Stimulated activated CD4-positive, alpha-beta T cell treated with anti-CD3 and anti-CD28 coated beads, Interleukin-1b, Interleukin-23, amount 100 ng/mL, for 48 hours (primary cell): Measurements from ENCODE around the gene MID1.

Source experiments
- DNase-seq: peaks from one replicate; pipeline ENCODE4 v3.0.0-alpha.2; 2020

MID1 gene

DNA sequence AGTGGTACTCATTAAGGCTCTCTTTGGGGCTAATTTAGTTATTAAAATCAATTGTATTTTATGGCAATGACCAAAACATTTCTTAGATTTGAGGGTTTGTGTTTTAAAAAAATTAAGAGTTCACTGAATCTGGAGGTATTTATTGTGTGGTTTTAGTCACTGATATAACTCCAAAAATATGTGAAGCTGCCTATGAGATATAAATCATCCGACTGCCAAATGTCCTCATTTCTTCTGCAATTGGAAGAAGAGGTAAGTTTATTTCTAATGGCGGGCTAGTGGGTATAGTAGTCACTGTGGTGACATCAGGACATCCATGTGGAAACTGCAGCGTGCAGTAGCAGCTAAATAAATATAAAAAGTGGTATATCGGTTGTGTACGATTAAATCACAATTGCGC, 205.5 kb downstream of the MID1 start:
- no peak for DNase-seq

DNA sequence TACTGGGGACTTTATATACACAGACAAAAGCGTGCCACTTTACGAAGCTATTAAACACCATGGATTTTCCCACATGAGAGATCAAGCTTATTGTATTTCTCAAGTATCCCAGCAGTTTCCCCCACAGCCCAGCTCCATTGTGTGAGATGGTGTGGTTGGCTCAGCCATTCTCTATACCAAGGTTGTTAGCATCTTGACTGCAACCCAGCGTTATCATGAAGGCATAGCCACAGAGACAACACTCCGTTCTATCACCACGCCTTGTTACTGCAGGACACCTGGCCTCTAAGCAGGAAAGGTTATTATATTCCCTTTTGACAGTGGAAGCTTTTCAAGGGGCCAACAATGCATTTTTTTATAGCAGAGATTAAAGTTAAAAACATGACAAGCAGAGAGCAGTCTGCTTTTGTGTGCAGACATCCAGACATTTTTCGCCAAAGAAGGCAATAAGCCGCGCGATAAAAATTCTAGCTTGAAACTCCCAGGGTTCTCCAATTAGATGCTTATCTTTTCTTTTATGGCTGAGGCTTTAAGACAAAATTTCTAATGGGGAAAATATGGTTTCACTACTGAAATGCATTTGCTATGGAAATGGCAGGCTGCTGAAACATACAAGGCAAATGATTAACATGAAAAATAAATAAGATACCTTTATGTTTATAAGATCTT, 206.1 kb downstream of the MID1 start:
- DNase-seq: no peak

DNA sequence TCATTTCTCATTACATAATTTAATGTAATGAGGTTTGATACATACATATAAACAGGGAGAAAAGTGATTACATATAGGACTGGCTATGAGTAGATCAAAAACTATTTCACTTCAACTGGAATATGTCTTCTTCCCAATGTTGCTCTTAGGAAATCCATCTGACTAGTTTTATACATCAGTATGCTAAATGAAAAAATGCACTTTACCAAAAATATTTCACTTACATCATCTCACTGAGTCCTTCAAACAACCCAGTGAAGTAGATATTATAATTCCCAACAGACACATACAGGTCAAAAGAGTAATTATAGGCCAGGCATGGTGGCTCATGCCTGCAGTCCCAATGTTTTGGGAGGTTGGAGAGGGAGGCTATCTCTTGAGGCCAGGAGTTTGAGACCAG, 215.9 kb downstream of the MID1 start:
- no peak for DNase-seq

DNA sequence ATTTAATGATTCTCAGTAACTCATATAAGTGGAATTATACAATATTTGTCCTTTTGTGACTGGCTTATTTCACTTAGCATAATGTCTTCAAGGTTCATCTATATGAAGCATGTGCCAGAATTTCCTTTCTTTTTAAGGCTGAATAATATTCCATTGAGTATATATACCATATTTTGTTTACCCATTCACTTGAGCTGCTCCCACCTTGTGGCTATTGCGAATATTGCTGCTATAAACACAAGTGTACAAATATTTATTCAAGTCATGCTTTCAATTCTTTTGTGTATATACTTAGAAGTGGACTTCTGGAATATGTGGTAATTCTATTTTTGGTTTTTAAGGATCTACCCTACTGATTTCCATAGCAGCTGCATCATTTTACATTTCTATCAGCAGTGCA, 219.1 kb downstream of the MID1 start:
- no peak for DNase-seq

DNA sequence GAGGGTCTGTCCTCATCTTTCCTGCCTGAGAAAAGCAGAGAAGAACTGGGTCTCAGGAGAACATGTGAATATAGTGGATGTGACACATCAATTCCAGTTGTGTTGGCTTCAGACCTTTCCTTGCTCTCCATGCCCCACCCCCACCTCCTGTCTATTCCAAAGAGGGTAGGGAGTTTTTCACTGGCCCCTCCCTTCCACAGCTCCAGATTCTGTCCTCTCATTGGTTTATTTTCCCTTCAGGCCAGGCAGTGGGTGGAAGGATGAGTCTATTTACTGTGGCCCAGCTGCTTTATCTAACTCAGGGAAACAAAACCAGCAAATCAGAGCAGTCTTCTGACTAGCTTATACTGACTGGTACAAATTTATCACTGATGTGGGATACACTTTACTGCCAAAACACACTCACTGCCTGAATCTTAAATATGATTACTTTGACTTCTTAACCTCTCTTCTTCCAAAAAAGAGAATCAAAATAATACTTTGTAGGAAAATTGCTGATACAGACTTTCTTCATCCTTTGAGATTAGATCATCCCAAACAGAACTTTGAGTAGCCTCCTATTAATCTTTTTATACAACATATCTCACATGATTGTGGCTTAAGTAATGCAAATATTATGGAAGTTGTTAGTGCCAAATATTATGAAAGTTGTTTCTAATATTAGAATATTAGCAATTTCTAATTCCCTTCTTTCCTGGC, 221.2 kb downstream of the MID1 start:
- no peak for DNase-seq

DNA sequence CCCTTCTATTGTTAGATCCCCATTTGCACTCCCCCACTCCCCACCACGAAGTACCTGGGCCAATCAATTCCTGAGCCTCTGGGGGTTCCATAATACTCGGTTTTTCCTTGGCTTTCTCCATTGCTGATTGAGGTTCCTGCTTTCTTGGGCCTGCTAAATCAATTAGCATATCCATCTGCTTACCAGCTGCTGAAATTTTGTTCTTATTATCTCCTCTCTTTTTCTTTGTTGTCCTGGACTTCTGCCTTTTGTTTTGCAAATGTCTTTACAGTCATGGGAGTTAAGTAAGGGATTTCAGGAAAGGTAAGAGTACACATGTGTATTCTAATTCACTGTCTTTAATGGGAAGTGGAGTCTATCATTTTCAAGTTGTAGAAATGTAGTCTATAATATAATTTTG, 222.2 kb downstream of the MID1 start:
- DNase-seq: no peak

DNA sequence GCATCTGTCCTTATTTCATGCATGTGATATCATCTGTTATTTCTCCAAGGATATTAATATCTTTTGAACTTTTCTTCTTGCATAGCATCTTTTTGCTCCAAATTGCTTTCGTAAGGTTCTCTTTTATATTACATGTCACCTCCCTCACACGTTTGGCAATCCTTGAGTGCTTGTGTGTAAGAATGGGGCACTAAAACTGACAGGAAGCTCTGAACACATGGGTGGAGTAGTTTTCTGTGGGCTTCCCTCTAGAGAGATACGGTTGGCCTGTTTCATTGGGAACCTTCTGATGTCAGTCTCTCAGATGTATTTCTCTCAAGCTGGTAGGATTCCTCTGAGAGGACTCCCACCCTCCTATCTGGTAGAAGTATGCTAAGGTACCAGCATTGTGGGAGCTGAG, 223.0 kb downstream of the MID1 start:
- DNase-seq: no peak

DNA sequence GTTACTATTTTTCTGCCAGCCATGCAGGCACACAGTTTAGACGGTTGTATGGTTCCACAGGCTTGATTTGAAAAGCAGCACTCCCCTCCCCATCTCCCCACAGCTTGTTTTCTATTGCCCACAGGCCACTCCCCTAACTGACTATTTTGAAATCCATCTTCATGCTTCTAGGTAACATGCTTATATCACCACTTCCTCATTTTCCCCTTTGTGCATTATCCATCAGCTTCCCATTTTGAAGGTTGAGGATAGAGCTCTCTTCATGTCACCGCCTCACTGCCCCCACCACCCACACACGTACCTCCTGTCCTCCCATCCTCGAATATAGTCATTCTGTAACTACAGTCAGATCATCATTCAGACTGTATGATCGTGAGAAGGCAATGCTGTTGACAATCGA, 224.7 kb downstream of the MID1 start:
- no peak for DNase-seq
